NOMO-1 treated with dmso at 0.1 percent for 144 hours (cell line): Measurements from ENCODE around the gene CD8B2.
"Not testable (repeated sequence)": the region's sequence is repeated elsewhere in the genome, so short reads cannot be mapped to it uniquely, and the experiment has no call there.

Source experiments
- DNase-seq: peaks from one replicate; lab custom pipeline; 2025; ENCODE audit not compliant: unreplicated experiment; lab: John Stamatoyannopoulos, UW

CD8B2 gene

DNA sequence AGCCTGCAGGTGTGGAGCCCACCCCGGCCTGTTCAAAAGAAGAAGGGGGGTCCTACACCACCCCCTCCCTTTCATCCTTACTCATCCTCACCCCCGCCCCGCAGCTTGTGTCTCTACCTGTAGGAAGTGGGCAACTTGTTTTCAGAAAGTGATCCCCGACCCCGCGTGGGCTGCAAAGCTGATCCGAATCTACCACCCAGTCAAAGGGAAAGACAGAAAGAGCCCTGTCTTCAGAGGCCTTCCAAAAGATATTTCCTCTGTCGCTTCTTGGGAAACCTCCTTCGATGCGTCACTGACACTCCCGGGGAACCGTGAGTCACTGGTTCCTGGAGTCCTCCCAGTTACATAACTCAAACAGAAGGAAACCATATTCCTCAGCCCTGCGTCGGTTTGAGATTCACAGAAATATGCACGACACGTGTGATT, 24.3 kb downstream of the CD8B2 start:
- DNase-seq = not testable (repeated sequence)

DNA sequence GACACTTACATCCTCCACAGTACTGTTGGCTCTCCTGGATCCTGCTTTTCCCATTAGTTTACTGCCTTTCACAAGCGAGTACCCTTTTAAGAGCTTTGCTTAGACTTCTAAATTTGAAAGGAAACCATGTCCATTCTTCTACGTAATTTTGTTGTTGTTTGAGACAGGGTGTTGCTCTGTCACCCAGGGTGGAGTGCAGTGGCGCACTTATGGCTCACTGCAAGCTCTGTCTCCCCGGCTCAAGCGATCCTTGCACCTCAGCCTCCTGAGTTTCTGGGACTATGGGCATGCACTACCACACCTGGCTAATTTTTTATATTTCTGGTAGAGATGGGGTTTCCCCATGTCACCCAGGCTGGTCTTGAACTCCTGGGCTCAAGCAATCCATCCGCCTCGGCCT, 24.8 kb downstream of the CD8B2 start:
- DNase-seq = not testable (repeated sequence)

DNA sequence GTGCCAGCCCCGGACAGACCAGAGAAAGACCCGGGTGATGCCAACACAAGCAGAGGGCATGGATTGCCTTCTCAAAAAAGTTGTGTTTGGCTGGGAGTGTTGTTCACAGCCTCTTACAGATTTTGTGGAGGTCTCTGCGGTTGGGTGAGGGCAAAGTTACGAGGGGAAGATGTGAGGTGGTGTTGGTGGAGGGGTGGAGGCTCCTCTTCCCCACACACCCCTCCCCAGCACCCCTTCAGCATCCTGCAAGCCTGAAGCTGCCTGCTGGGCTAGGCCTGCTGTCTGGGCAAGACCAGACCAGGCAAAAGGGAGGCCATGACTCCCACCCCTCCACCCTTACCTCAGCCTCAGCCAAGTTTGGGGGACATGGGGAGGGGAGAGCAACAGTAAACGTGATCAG, 26.2 kb downstream of the CD8B2 start:
- not testable (repeated sequence) for DNase-seq

DNA sequence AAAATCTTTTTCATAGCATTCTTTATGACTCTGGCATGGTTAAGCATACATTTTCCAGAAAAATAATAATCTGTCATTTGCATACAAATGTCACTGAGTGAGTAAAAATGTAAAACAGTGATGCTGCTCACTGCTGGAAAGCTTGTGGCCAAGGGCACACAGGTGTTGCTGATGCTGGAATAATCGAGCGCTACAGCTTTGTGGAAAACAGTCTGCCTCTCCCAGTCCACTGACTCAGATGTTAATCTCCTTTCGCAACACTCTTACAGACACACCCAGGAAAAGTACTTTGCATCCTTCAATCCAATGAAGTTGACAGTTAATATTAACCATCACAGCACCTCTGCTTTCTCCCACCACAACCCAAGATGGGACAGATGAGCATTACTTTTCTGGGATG, 27.7 kb downstream of the CD8B2 start:
- not testable (repeated sequence) for DNase-seq

DNA sequence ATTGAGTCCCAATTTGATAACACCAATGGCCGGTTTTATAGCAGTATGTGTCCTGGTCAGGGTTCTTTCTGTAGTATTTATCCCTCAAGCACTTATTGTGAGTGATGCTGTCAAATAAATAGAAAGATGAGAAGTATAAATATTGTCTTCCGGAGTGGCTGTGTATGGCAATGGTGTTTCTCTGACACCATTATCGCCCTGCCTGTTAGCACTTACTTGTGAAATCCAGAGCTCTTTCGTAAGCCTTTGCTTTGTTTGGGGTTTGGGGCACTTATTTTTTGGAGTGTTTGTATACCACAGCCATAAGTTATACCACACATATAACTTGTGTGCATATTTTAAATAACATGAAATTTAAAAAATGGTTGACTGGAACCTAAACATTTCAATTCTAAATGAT, 29.3 kb downstream of the CD8B2 start:
- DNase-seq = no peak

DNA sequence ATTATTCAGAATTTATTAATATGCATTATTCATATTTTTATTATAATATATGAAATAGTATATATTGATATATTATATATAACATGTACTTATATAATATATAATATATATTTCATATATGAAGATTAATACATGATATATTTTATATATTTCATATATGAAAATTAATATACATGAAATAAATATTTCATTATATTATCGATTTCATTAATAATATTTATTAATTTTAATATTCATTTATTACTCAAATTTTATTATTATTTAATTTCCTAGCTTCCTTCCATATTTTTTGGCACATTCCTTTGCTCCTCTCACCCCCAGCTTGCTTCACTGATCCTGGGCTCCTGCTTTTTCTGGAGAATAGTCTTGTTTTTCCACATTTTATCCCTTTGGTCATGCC, 29.7 kb downstream of the CD8B2 start:
- no peak for DNase-seq

DNA sequence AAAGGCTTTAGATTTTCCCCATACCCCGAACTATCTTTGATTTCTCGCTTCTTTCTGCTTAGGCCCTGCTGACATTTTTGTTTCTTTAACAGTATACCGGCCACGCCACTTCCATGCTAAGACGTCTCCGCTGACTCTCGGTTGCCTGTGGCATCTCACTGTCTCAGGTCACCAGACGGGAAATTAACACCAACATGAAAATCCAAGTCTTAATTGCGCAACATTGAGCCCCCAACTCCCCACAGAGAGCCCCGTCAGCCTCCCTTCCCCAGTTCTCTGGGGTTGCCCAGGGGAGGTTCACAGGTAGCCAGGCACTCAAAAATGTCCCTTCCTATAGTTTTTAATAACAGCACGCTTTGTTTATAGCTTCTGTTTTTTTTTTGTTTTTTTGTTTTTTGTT, 30.2 kb downstream of the CD8B2 start:
- no peak for DNase-seq

DNA sequence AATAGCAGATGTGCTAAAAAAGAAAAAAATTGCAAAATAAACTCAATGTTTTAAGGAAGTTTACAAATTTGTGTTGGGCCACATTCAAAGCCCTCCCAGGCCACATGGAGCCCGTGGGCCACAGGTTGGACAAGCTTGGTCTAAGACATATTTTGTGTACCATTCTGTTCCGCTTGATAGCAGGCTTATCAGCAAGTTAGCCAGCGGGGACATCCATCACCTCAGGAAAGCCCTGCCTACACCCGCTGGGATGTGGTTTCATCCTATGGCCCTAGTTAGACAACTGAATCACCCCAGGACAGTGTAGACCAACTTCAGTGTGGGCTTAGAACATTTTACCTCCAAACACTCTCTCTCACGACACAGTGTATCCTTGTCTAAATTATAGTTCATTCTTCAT, 32.6 kb downstream of the CD8B2 start:
- no peak for DNase-seq

DNA sequence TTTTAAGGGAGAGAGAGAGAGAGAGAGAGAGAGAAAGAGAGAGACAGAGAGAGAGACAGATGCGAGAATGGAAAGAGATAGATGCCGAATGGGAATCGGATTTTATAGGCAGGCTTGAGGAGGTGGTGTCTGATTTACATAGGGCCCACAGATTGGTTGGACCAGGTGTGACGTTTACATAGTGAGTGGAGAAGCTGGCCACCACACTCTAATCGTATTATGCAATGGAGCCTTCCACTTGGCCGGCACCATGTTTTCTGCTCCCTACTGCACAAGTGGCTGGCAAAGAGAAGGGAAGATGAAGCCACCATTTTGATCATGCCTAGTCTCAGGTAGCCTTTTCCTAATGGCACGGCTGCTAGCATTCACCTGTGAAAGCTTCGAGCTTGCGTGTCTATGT, 33.9 kb downstream of the CD8B2 start:
- no peak for DNase-seq

DNA sequence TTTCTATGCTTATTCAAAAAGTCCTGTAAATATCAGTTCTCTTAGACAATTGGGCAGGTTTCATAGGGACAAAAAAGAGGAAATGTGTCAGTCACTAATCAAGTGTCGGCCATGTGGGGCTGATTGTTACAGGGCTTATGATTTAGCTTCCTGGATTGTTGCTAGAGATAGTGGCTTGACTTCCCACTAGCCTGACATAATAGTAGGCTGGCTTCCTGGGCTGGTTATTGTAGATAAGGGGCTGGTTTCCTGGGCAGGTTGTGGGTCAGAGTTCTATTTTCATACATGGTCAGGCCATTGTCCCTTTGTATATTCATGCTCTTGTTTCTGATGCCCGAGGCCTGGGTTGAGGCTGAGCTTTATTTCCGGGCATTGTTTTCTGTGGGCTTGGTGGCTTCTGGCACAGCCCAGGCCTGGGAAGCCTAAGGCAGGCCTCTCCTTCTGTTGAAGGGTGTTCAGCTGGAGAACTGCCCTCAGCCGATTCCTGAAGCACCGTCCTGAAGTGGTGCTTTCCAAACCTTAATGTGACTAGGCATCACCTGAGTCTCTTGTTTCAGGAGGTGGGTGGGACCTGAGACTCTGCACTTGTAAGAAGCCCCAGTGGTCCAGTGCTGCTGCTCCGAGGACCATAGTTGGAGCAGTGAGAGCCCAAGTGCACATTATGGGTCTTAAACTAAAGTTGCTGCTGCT, 37.0 kb downstream of the CD8B2 start:
- DNase-seq = no peak

DNA sequence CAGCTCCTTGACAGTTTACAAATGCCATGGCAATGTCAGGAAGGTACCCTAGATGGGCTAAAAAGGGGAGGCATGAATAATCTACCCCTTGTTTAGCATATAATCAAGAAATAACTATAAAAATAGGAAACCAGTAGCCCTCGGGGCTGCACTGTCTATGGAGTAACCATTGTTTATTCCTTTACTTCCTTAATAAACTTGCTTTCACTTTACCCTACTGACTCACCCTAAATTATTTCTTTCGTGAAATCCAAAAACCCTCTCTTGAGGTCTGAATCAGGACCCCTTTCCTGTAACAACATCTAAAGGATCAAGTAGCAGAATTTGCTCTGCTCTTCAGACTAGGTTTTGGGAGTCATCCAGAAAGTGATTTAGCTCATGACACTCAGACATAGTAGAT, 43.7 kb downstream of the CD8B2 start:
- no peak for DNase-seq

DNA sequence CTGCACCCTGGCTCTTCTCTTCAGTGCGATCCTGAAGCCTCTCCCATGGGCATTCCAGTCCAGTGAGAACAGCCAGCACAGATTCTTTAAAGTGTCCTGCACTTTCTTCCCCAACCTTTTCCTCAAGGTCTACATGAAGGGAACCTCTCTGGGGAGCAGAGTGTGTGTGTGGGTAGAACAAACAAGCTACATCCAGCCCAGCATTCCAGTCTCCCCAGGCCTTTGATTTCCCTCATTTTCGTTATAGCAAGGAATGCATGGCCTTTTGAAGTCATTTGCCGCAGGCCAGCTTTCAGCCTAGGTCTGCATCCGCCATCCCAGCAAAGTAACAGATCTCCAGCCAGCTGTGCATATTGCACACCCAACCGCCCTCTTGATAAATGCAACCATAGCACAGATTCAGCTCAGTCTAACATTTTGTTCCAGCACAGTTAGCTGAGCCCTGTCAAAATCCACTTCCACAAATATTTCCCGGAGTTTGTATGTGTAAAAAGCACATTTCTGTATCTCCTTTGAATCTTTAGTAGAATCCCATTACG, 44.6 kb downstream of the CD8B2 start:
- no peak for DNase-seq

DNA sequence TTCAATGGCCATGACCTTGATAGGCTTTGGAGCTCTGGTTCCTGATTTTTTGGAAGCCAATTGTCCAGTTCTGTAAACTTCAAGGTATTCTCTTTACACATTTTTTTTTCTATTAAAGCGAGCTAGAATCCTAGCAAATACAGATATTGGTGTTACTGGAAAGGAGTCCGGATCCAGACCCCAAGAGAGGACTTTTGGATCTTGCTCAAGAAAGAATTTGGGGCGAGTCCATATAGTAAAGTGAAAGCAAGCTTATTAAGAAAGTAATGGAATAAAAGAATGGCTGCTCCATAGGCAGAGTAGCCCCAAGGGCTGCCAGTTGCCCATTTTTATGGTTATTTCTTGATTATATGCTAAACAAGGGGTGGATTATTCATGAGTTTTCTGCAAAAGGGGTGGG, 45.1 kb downstream of the CD8B2 start:
- DNase-seq = no peak

DNA sequence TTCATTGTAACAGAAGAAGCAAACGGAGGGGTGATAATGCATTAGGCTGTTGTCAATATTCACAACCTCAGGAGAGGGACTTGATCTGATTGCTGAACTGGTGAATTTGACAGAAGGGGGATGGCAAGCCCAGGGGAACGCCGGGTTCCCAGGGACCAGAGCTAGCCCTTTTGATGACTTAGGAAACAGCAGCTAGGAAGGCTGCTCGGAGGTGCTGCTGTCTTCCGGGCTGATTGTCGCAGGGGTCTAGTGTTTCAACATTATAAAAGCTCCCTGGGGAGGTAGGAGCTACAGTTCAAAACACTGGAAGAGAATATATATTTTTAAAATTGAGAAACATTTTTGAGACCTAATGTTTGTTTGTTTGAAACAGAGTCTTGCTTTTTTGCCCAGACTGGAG, 47.3 kb downstream of the CD8B2 start:
- no peak for DNase-seq

DNA sequence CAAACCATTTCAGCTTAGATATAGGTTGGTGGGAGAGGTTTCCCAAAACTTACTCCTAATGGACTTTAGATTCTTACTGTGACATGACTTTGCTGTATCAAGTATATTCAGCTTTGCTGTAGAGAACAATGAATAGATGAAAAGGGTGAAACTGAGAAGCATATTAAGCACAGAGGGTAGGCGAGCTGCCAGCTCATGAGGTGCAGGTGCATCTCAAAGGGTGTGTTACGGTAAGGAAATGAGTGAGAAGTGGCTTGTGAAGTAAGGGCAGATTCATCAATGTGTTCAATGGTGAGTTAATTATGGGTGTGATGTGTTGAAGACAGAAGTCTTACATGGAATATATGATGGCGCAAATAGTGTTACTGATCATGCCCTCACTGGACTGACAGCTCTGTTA, 49.3 kb downstream of the CD8B2 start:
- no peak for DNase-seq

DNA sequence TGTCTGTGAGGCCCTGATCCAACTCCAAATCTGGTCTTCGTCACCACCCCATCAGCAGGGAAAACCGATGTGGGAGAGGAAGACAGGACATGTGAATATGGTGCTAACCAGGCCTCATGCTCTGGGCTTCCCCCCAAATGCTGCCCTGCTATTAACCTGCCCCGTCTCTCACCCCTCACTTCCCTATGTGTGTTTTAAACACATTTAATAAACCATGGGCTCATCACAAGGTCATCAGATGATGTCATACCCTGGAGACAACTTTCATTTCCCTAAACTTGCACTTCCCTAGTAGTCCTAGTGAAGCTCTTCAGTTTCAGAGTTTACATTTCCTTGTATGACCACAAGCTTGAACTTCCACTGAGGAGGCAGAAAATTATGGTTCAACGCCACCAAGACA, 49.9 kb downstream of the CD8B2 start:
- peak; percentile 74 for DNase-seq

DNA sequence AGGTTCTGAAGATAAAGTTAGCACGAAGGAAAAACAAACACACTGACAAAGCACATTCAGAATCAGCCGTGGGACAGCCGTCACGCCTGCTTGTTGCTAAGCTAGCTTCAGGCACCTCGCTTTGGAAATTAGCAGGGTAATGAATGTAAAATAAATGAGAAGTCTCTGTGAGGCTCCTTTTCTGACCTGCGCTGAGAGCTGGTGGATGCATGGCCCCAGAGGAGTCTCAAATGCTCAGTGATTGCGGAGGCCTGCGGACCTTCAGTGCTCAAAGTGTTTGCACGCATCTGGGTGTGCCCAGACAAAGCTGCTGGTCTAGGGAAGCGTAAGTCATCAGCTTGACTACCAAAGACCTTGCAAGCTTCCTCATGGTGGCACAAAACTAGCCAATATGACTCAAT, 50.6 kb downstream of the CD8B2 start:
- no peak for DNase-seq

DNA sequence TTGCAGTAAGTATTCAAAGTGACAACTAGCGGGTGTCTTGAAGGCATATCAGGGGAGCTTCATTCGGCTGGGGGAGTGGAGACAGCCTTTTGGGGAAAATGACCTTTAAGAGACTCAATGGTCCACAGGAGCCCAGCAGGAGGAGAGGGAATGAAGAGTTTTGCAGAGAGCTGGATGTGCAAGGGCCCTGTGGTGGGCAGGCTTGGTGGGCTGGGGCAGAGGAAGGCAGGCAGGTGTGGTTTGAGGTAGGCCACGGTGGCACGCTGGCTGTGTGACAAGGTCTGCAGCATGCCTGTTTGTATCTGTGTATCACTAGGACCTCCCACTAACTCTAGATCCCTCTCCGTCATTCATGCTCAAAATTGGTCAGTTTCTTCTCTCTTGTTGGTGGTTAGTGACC, 53.7 kb downstream of the CD8B2 start:
- DNase-seq = no peak

DNA sequence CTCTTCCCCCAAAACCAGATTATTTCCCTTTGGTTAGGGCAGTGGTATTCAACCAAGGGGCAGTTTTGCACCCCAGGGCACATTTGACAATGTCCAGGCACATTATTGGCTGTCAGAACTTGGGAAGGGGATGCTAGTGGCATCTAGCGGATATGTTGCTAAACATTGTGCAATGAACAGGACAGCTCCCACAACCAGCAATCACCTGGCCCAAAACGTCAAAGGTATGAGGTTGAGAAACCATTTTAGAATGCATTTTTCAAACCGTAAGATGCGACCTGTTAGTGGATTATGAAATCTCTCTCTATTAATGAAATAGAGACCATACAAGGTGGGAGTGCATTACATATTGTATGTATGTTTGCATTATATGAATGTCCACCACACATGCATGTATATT, 54.2 kb downstream of the CD8B2 start:
- DNase-seq = no peak

DNA sequence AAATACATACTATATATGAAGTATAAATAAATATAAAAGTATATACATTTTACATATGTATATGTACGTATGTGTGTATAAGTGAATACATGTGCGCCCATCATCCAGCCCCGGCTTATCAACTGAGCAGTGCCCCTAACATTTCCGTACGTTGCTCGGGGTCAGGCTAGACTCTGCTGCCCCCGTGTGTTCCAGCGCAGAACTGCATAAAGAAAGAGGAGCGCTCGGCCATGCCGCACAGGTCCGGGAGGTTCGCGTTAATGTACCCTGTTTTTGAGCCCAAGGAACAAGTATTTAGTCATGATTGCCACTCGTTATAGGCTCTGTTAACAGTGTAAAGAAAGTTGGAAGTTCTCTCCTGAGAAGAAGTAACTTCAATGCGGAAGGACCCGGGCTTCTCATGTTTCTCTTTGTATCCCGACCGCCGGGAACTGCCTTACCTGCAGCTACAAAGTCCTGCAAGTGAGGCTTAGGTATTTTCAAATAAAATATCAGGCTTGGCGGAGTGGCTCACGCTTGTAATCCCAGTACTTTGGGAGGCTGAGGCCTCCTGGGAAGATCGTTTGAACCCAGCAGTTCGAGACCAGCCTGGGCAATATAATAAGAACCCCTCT, 55.7 kb downstream of the CD8B2 start:
- DNase-seq = peak; percentile 51

DNA sequence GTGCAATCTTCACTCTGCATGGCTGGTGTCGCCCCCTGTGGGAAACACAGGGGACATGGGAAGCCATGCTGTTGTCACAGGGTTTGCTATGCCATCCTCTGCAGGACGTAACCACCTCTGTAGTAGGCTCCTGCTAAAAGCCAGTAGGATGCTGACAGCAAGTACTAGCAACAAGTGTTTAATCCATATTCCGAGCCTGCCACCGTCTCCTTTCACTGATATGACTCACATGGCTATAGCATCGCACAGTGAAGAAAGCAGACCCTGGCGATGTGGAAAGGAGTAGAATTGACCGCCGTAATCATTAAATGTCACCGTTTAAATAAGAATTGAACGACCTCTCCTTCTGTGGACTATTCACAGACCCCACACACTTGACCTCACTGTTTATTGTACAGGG, 57.8 kb downstream of the CD8B2 start:
- no peak for DNase-seq

DNA sequence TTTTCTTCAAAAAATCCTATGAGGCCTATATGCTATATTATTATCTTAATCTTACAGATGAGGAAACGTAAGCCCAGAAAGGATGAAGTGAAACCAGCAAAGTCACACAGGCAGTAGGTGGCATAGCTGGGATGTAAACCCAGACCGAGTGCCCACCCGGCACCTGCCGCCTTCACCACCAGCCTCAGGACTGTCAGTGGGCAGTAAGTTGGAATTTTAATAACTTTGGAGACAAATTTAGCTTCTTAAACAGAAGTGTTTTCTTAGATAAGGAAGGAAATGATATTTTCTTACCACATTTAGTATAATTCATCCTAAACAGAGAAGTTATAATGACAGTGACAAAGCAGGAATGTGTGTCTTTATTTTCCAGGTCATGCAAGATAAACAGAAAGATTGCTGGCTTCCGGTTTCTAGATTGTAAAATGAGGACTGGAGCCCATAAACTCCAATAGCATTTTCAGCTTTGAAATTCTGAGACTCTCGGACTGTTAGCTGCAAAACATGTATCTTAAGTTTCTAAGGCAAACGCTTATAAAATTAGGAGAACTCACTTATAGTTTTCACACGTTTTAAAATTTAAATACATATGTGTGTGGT, 59.3 kb downstream of the CD8B2 start:
- peak; percentile 72 for DNase-seq
